Activated CD4-positive, alpha-beta T cell treated with anti-CD3 and anti-CD28 coated beads for 48 hours (primary cell): ENCODE data around the gene TMEM132C.
"Not testable (repeated sequence)": the region's sequence is repeated elsewhere in the genome, so short reads cannot be mapped to it uniquely, and the experiment has no call there.

Experiments used
- DNase-seq: peaks from one replicate; pipeline ENCODE4 v3.0.0-alpha.2; 2020

TMEM132C gene

DNA sequence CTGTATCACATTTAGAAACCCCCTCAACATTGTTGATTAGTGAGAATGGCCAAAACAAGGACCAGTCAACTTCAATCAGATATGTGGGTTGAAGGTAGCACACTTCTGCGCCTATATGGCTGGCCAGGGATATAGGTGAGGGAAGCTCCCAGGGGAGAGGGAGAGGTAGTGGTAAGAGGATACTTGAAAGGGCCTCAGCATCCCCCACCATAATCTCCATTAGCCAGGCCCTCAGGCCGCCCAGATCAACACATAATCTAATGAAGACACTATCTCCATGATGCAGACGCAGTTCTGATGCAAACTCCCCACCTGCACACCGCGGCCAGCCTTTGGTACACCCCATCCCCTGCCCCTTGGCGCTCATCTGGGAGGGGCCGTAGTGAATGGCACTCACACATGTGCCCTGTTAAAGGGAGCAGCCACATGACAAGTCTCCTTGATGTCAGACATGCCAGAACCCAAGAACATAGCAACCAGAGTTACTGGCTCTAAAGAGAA is 158.0 kb downstream of the TMEM132C start:
- no peak for DNase-seq

DNA sequence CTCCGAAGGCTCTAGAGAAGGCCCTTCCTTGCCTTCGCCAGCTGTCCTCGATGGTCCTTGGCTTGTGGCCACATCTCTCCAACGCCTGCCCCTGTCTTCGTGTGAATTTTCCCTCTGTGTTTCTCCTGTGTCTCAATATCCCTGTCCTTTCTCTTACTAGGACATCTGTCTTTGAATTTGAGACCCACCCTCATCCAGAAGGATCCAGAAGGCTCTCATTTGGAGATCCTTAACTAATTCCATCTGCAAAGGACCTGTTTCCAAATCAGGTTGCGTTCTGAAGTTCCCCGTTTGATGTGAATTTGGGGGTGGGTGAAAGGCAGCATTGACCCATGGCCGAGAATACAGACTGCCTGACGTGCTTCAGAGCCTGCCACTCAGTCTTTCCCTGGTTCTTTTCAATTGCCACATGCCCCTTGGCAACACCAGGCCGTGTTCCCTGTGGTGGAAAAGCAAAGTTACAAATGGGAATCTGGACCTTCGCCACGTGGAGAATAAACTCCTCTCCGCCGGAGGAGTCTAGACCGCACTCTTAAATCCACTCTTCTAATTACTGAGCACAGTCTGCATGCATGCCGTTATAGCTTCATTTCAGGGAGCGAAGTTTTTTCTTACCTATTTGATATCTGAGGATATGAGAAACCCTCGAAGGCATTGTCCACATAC is 158.8 kb downstream of the TMEM132C start:
- DNase-seq = no peak

DNA sequence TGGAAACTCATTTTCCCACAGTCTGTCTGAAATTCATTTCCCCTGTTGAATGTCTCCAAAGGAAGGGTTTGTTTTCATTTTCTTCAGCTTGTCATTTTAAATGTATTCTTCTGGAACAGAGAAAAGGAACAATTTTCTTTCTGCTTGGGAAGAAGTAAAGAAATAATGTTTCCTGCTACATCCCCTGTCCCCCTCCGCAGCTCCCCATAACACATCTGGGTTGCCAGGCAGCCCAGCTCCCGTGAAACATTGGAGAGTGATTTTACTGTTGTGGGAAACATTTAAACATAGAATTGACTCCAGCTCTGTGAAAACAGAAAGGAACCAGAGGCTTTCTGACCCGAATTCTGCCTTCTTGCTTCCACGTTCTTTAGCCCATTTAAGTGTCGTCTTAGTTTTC is 159.5 kb downstream of the TMEM132C start:
- DNase-seq = no peak

DNA sequence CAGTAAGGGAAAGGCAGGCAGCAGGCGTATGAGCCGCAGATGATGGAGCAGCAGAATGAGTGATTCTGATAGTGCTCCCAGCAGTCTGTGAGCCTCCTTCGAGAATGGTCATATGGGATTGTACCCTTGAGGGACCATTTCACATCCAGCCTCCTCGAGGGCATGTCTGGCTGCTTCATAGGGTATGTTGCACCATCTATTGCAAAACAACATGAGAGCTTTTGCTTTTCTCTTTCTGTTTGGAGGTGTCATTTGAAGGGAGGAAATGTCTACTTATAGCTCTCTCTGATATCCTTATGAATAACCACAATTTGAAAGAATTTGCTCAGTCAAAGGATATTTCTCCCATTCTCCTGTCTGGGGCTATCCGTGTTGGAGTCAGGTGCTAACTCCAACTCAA is 172.8 kb downstream of the TMEM132C start:
- DNase-seq = no peak

DNA sequence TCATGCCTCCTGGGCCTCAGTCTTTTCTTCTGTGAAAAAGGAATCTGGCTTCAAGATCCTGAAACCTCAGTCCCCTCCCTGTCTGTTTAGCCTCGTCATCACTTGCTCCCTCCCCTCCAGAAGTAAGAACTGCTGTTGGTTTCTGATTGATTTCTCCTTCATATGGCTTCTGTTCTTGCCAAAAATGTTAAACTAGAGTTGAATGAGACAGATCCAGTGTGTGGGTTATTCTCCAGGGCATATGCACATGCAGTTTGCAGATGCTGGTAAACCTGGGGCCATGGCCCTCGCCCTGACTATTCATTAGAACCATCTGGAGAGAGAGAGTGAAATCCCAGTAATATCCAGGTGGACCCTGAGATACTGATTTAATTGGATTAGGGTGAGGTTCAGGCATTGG is 175.1 kb downstream of the TMEM132C start:
- no peak for DNase-seq

DNA sequence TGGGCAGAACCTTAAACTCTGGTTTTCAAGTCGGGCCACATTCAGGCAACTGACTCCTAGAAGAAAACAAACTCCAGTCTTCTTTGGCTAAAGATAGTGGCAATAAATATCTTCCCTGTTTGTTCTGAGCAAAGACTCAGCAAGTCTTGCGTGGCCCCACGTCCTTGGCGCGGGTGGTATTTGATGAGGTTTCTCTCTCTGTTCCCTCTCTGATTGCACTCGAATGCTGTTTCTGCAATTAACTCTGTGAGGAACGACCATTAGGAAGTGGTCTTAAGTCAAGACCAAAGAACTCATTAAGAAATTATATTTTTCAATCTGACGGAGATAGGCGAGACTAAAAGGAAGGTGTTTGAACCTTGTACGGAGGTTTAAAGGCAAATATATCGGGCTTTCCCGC is 177.6 kb downstream of the TMEM132C start:
- DNase-seq = no peak

DNA sequence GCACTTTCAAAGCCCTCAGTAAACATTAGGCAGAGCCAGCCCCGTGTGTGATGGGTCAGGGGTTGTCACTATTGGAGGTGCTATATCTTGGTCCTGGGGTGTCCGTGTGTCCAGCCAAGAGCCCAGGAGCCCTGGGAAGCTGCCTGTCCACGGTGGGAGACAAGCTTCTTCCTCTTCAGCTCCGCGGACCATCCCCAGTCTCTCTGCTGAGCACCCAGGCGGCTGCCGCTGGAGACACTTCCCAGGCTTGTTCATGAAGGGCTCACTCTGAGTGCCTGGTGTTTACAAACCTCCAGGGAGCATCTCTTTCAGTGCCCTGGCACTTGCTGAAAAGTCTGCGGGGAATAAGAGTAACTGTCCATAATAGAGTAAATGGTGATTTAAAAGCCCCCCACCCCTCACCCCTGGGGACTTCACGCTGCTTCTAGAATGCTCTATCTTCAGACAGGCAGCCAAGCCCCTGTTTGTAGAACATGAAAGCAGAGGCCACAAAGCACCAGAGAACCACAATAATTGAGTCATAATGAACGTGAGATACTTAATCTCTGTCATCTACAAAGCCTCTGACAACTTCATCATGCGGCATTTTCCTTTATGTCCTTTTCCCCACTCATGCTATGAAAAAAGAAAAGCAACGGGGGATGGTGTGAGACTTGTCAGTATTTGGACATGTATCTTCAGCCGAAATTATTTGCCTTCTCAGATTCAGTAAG is 178.6 kb downstream of the TMEM132C start:
- DNase-seq = no peak

DNA sequence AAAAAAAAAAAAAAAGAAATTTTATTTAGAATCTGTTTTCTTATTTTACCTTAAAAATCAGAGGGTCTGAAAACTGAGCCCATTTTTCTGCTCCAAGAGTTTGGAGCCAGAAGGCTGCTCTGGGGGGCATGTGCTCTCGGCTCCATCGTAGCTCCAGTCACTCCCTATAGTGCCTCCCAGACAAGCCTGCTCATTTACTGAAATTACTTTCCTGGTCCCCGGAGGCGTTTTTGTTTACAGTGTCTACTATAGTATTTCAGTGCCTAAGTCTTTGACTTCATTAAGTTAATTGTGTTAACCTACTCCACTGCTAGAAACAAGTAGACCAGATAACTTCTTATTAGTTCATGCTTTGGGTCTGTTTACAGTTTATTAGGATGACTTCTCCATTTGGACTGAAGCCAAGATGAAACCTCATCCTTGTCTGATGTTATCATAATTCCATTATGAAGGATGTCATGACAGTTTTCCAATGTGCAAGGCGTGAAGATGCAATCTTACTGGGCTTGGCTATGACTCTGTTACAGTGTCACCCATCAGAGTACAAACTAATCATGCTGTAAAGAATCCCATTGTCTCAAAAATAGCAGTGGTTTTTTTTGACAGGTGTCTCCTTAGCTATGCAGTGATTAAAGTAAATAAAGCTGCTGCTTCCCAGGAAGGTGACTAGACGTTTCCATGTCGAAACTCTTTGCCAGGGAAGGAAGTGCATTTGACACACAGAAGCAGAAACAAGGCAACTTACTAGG is 182.3 kb downstream of the TMEM132C start:
- DNase-seq = no peak

DNA sequence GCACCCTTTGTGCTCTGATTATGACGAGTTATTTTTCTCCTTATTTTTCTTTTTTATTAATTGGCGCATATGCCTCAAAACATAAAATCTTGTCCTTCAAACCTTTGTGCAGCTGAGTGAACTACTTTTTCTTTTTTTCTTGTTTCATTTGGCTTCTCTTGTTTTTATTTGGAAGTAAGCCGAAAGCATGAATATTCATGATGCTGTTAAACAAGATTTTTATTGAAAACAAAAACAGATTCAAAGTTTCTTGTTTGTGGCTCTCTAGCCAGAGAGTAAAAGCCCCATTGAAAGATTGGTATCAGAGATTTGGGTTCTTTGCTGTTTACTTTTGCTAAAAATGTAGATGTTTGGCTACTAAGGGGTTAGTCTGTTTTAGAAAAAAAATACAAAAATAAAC is 183.8 kb downstream of the TMEM132C start:
- DNase-seq = no peak

DNA sequence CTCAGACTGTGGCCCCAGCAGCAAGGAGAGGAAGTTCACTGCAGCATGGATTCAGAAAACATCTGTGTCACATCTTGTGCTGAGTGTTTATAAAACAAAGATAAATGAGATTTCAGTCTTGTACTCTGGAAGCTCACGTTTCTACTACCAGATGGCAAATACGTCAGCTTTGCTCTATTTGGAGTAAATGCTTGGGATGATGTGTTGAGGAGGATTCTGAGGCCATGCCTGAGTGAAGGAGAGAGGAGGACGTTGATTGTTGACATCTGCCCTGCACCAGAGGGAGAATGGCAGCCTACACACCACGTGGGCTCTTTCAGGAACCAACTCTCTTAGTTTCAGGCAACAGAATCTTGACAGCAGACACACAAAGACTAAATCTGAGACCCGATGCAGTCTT is 188.9 kb downstream of the TMEM132C start:
- DNase-seq = no peak

DNA sequence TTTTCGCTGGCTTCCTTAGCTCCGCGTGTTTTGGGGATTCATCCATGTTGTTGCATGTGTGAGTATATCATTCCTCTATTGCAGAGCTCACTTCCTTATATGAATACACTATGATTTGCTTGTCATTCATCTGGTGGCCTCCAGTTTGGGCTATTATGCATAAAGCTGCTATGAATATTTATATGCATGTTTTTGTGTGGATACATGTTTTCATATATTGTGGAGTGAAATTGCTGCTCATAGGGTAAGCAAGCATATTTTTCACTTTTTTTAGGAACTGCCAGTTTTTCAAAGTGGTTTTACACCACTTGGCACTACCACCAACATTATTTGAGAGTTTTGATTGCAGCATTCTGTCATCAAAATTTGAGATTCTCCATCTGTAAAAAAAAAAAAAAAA is 190.0 kb downstream of the TMEM132C start:
- DNase-seq = no peak

DNA sequence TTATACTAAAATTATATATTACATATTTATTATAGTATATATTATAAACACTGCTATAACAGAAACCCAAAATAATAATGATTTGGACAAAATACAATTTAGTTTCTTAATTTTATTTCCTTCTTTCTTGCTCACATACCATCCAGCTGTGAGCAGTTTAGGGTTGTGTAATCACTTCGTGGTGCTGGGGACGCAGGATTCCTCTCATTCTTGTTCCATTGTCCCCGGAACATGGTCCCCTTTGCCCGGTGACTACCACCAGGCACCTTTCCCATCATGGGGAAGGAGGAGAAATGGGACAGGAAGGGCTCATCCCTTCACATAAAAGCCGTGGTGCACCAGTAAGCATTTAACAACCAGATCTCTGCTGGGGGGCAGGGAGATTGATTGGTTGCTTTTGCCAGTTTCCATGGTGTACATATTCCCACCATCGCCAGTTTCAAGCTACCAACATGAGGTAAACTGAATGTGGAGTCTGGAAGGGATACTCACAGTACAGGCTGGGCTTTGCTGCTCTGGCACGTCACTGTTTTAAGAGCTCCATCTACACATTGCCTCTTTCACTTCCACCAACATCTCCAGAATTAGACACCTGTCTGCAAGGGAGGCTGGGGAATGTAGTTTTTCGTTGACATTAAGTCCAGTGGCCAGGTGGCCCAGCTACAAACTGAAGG is 191.5 kb downstream of the TMEM132C start:
- DNase-seq = no peak

DNA sequence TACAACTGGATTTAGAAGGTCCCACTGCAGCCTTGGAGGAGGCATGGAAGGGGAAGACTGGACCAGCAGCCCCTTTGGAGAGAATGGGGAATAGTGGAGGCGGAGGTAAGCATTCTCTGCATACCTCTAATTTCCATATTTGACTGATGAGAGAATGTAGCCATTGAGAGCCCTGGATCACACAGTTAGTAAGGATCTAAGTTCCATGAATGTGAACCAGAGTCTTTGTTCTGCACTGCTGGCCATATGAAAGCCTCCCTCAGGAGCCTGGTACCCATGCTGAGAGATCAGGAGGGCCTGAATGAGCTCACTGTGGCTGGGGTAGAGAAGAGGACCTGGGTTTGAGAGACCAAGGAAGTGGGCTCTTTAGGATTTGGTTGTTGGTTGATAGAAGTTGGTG is 192.1 kb downstream of the TMEM132C start:
- DNase-seq = no peak

DNA sequence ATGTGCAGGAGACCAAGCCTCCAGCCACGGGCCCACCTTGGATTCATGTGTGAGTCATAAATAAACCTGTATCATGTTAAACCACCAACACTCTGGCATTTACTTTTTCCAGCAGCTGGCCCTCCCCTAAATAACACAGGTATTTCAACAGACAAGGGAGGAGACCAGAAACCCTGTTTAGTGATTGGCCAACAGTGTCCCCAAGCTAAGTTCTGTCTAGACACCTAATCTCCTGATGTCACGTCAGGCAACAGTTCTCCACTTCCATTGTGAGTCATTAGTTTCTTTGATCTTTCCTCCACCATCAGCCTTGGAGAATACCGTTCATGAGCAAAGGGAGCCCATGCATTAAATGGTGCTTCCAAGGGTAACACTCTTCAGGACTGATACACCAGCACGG is 196.9 kb downstream of the TMEM132C start:
- DNase-seq = no peak

DNA sequence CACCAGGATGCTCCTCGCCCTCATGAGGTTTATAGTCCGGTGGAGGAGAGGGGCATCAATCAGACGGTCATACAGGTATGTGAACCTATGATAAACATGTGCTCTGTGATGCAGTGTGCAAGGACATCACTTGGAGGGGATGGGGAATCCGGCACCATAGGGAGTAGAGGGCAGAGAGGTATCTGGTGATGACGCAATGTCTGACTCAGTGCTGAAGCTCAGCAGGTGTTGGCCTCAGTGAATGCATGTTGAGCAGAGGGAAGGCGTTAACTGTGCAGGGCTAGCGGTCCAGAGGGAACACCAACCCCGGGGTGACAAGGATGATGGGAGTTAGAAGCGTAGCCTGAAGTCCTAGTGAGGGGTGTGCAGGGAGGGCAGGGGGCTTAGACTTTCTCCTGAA is 200.9 kb downstream of the TMEM132C start:
- no peak for DNase-seq

DNA sequence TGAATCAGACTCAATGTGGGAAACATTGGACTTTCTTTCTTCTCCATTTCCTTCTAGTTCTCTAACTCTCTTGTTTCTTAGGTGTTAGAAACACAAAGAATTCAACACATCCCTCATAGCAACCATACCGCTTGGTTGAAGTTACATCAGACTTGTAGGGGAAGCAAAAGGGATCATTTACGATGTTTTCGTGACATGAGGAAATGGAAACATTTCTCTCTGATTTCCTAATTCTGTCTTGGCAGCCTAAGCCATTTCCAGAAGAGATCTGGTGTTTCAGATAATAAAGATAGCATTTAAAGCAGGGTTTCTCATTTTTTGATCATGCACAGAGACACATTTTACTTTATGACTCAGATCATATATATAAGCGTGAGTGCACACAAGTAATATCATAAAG is 202.0 kb downstream of the TMEM132C start:
- no peak for DNase-seq

DNA sequence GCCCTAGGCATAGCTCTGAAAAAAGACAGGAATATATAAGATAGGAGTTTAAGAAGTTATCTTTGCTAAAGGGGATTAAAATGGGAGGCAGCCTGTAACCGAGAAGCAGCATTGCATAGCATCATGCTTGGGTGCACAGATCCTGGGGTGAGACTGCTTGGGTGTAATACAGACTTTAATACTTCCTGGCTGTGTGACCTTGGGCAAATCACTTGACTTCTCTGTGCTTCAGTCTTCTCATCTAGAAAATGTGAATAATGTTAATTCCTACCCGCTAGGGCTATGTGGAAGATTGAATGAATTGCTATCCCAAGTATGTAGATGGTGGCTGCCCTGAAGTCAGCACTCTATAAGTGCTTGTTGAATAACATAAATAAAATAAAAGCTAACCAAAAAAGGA is 204.5 kb downstream of the TMEM132C start:
- no peak for DNase-seq

DNA sequence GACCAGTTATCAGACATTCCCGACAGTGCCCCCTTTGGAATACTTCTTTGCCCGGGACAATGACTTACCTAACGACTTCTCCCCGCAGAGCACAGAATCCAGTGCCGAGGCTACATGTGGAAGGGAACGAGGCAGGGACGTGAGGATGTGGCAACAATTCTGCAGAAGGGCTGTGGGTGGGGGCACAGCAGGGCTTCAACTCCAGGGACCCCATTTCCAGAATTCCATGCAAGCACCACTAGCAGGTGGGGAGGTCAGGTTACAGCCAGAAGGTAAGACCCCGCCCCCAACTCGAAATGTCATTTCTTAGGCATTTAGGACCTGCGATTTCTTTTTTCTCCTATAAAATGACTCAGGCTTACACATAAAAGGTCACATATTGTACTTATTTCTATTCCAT is 207.9 kb downstream of the TMEM132C start:
- no peak for DNase-seq

DNA sequence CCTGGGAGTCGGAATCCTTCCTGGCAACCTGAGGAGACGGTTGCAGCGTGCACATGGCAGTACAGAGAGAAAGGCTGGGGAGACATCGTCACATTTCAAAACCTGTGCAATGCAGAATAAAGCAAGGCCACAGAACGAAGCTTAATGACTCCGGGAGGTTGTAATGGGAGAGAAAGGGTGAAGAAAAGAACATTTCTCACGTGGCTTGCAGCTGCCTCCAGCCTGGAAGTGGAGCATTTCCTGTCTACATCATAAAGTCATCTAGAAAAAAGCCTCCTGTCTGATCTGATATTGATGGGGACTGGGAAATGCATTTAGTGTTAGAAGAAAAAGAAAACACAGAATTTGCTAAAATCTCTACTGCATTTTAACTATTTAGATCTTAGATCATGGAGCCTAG is 209.3 kb downstream of the TMEM132C start:
- DNase-seq = no peak

DNA sequence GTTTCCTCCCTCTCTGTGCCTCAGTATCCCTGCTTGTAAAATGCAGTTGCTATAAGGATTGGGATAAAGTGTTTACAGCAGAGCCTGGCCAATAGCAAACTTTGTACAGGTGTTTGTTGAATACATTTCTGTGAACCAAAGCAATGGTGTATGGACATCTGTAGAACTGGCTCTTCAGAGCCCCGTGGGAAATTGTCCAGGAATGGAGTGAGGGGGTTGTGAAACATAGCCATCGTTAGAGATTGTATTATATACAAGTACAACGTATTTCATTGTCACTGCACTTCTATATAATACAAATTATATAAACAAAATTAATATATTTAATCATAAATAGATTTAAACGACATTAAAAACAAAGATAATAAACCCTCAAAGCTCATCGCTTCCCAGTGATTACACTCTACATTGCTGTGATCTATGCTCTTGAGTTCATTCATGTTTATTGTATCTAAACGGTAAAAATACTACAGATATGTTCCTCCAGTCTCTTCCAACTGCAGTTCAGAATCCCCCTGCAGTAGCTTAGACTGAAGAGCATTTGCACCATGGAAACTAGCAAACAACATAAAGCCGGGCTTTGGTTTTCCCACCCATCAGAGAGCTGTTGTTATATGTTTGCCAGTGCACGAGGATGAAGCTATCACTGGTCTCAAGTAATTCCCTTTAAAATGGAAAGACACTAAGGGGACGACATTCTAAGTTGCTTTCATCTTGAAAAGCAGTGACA is 216.7 kb downstream of the TMEM132C start:
- no peak for DNase-seq

DNA sequence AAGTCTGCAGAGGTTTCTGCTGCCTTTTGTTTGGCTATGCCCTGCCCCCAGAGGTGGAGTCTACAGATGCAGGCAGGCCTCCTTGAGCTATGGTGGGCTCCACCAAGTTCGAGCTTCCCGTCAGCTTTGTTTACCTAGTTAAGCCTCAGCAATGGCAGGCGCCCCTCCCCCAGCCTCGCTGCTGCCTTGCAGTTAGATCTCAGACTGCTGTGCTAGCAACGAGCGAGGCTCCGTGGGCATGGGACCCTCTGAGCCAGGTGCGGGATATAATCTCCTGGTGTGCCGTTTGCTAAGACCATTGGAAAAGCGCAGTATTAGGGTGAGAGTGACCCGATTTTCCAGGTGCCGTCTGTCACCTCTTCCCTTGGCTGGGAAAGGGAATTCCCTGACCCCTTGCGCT is 230.4 kb downstream of the TMEM132C start:
- DNase-seq = not testable (repeated sequence)

DNA sequence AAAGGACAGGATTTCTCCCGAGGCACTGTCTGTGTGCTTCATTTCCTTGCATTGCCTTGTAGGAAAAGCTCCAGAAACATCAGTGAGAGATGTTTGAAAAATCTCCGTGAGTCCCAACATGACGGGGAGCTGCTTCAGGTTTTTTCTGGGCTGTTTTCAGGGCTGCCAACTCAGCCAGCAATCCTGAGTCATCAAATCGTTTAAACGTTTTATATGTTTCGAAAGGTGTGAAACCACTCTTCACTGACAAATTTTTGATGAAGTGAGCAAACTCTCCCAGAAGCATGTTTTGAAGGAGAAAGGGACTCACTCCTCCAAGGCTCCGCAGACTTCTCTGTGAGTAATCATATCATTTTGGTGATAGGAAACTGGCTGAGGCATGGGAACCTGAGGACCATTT is 240.5 kb downstream of the TMEM132C start:
- no peak for DNase-seq

DNA sequence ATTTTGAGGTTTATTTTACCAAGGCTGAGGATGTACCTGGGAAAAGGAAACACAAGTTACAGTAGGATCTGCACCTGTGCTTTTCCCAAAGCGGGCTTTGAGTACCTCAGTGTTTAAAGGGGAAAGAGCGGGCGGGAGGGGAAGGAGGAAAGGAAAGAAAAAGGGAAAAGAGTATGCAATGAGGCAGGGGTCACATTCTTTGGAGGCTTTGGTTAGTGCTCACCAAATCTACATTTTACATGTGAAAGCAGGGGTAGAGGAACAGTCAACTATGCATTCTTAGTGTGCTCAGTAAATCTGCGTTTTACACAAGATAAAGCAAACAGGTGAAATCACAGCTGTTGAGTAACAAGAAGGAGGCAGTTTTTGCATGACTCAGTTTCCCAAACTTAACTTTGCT is 242.2 kb downstream of the TMEM132C start:
- DNase-seq = no peak
